ENCODE results near the gene ACTR3.

DNA sequence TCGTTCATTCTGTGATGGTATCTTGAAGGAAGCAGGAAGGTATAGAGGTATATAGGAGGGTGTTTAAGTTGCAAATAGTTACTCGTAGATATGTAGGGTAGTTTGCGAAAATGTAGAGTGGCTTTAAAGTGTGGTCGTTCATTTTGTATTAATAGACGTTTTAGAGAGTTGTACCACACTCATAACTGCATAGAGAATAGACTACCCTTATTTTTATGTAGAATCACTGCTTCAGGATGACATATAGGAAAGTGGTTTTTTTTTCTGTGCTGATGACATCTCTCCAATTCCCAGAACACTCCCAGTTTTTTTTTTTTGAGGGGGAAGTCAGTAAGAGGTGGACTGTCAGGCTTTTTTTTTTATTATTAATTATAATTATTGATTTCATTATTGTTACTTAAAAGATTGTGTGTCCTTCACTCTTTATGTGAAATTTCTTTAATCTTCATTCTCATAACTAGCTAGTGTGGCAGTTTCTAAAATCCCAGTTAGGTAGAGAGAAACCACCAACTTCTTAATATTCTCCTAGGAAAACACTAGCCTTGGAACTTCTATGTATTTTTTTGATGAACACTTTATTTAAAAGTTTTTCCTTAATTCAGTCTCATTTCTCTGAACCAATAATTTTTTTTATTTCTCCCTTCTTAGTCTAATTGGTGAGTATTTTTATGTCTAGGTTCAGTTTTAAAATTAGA is 1.5 kb downstream of the ACTR3 start:
- no peak for TF ChIP-seq EZH2 (IDR thresholded peaks at IDR 0.05; ENCODE audit: borderline replicate concordance, insufficient read depth, low read length, poor library complexity, severe bottlenecking)
- TF ChIP-seq, protein P1, sequence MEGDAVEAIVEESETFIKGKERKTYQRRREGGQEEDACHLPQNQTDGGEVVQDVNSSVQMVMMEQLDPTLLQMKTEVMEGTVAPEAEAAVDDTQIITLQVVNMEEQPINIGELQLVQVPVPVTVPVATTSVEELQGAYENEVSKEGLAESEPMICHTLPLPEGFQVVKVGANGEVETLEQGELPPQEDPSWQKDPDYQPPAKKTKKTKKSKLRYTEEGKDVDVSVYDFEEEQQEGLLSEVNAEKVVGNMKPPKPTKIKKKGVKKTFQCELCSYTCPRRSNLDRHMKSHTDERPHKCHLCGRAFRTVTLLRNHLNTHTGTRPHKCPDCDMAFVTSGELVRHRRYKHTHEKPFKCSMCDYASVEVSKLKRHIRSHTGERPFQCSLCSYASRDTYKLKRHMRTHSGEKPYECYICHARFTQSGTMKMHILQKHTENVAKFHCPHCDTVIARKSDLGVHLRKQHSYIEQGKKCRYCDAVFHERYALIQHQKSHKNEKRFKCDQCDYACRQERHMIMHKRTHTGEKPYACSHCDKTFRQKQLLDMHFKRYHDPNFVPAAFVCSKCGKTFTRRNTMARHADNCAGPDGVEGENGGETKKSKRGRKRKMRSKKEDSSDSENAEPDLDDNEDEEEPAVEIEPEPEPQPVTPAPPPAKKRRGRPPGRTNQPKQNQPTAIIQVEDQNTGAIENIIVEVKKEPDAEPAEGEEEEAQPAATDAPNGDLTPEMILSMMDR (IDR thresholded peaks at IDR 0.05; ENCODE audit: poor library complexity, severe bottlenecking), result no peak
- TF ChIP-seq EP300 (conservative IDR thresholded peaks at IDR 0.05; ENCODE audit: poor library complexity, severe bottlenecking), result no peak
- TF ChIP-seq POLR2AphosphoS5 (IDR thresholded peaks at IDR 0.05), result no peak
- TF ChIP-seq RAD21 (conservative IDR thresholded peaks at IDR 0.05), result no peak
- TF ChIP-seq TAF1 (IDR thresholded peaks at IDR 0.05; ENCODE audit: low read depth), result no peak
- TF ChIP-seq SMC3 (conservative IDR thresholded peaks at IDR 0.05; ENCODE audit: poor library complexity), result no peak
- no peak for TF ChIP-seq MXI1 (conservative IDR thresholded peaks at IDR 0.05; ENCODE audit: poor library complexity, severe bottlenecking)

Measured in neural cell (in vitro differentiated cells).